ENCODE measurements around the gene SLC25A39.

SLC25A39 gene

DNA sequence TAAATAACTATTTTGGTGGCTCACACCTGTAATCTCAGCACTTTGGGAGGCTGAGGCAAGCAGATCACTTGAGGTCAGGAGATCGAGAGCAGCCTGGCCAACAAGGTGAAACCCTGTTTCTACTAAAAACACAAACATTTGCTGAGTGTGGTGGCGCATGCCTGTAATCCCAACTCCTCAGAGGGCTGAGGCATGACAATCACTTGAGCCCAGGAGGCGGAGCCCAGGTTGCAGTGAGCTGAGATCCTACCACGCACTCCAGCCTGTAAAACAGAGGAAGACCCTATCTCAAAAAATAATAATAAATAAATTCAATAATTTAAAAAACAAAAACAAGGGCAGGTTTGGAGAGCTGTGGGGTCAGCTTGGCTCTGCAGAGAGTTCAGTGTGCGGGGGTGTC lies 51.0 kb downstream of the SLC25A39 start:
- no peak for DNase-seq (ENCODE audit: low read depth)

DNA sequence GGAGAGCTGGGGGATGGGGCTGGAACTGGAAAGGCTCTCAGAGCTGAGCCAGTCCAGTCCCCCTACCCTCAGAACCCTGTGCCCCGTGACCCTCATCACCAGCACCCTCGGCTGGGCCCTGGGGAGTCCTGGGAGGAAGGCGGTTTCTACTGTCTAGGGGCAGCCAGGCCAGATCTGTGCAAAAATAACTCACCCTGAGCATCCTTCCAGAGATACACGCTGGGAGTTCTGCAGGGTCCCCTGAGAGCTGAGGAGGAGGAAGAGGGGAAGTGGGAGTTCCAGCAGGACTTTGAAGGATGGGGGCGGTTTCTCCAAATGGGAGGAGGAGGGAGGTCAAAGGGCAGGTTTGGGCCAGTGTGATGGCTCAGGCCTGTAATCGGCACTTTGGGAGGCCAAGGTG lies 51.7 kb downstream of the SLC25A39 start:
- DNase-seq (ENCODE audit: low read depth) = no peak

DNA sequence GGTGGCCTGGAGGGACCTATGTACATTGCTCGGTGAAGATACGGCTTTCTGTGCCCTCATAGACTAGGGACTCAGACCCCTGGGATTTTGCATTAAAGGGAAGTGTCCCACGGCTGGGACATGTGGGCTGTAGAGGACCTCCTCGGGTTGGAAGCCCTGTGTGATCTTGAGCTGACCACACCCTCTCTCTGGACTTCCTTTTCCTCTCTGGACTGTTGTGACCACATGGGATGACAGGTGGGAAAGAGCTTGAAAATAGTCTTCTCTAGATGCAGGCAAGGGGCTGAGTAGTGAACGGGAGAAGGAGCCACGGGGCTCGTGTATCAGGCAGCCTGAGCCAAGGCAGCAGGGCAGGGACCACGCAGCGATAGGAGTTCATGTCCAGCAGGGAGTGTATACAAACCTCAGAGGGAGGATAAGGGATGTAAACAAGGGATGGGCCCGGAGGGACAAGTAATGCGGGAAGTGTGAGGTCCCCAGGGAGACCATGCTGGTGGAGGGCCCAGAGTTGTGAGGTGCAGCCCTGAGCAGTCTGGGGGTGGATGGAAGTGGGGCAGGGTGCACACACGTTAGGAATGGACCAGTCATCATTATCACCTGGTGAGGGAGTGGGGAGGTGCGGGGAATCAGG lies 52.2 kb downstream of the SLC25A39 start:
- DNase-seq (ENCODE audit: low read depth) = no peak
